RWPE2 (cell line): ENCODE measurements around the gene REXO1.

Source experiments
- ATAC-seq: fragments of 200-7000 bp; cut with Tn5 transposase; 3 replicates; pipeline ENCODE4 v1.9.1; 2021; ENCODE audit warnings: low read depth
- DNase-seq: peaks from one replicate; pipeline ENCODE4 v3.0.0-alpha.2; 2020; ENCODE audit warnings: low spot score
- H3K27ac ChIP-seq: fragments of 450-650 bp; 2 replicates; pipeline ENCODE4 v1.5.1; 2017; ENCODE audit warnings: mild to moderate bottlenecking; ENCODE audit not compliant: poor library complexity, severe bottlenecking
- H3K27me3 ChIP-seq: fragments of 250-450 bp; sonication (Bioruptor Pico); 2 replicates; pipeline ENCODE4 v1.5.1; 2021; ENCODE audit warnings: mild to moderate bottlenecking, moderate library complexity; ENCODE audit not compliant: insufficient read depth, poor library complexity, severe bottlenecking
- H3K36me3 ChIP-seq: fragments of 250-450 bp; sonication (Bioruptor Pico); 2 replicates; pipeline ENCODE4 v1.5.1; 2020; ENCODE audit warnings: low read depth, mild to moderate bottlenecking, moderate library complexity
- H3K4me1 ChIP-seq: fragments of 250-450 bp; sonication (Bioruptor Pico); 2 replicates; pipeline ENCODE4 v1.5.1; 2021; ENCODE audit warnings: mild to moderate bottlenecking, moderate library complexity; ENCODE audit not compliant: insufficient read depth, poor library complexity, severe bottlenecking
- H3K4me3 ChIP-seq: fragments of 250-450 bp; sonication (Bioruptor Pico); 2 replicates; pipeline ENCODE4 v1.5.1; 2021; ENCODE audit warnings: mild to moderate bottlenecking, moderate library complexity; ENCODE audit not compliant: severe bottlenecking
- H3K9me3 ChIP-seq: fragments of 250-450 bp; sonication (Bioruptor Pico); 2 replicates; pipeline ENCODE4 v1.5.1; 2021; ENCODE audit warnings: mild to moderate bottlenecking, moderate library complexity; ENCODE audit not compliant: severe bottlenecking
- CTCF ChIP-seq: fragments of 450-650 bp; IDR thresholded peaks from one replicate; pipeline ENCODE4 v1.5.1; 2017; ENCODE audit warnings: mild to moderate bottlenecking, moderate library complexity; ENCODE audit not compliant: poor library complexity, severe bottlenecking

Gene REXO1

DNA sequence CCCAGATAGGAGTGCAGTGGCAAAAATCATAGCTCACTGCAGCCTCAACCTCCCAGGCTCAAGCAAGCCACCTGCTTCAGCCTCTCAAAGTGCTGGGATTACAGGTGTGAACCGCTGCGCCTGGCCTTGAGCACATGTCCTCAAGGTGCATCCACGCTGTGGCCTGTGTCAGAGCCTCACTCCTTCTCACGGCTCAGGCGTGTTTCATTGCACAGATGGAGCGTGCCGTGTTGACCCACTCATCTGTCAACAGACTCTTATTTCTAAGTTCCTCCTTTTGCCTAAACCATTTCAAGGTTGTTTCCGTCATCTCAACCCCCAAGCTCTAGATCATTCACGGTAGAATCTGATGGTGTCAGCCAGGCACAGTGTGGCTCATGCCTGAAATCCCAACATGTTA is 64.4 kb downstream of the REXO1 start:
- ATAC-seq (no peak), DNase-seq (no peak)
- Histone ChIP-seq H3K36me3 (no peaks in the 10 kb centered on the region), H3K4me3 (no peak overlapping the region), H3K4me1 (no peaks in the 10 kb centered on the region), H3K9me3 (no peaks in the 10 kb centered on the region), H3K27ac (no peak overlapping the region), H3K27me3 (peaks cover 5% of the 10 kb centered on the region)
- no peak for TF ChIP-seq CTCF

DNA sequence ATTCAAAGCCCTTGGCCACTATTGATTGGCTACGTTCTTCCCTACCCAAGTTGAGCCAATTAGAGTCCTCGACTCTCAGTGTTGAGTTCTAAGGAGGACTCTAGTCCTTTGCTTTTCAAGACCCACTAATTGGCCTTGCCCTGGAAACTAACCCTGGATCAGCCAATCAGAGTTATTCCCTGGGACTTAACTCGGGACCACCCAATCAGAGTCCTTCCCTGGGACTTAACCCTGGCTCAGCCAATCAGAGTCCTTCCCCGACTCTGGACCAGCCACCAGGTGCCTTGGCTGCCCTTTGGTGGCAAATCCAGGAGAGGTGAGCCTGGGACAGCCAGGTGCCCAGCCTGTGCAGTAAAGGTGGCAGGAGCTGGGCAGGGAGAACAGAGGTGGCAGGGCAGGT is 64.9 kb downstream of the REXO1 start:
- H3K4me3 ChIP-seq, result no peak overlapping the region
- no peak overlapping the region for H3K27ac ChIP-seq
- no peaks in the 10 kb centered on the region for H3K9me3 ChIP-seq
- DNase-seq (no peak), ATAC-seq (no peak)
- no peaks in the 10 kb centered on the region for H3K4me1 ChIP-seq
- peaks cover 7% of the 10 kb centered on the region for H3K27me3 ChIP-seq
- no peak for TF ChIP-seq CTCF
- H3K36me3 ChIP-seq, result no peaks in the 10 kb centered on the region

GRCh38 chr19:1782521-1782920 is 65.8 kb downstream of the REXO1 start:
- no peak for TF ChIP-seq CTCF
- Histone ChIP-seq H3K4me1 (no peaks in the 10 kb centered on the region), H3K27me3 (peaks cover 10% of the 10 kb centered on the region), H3K9me3 (no peaks in the 10 kb centered on the region), H3K4me3 (no peak overlapping the region), H3K27ac (no peak overlapping the region), H3K36me3 (no peaks in the 10 kb centered on the region)
- ATAC-seq (no peak), DNase-seq (no peak)

DNA sequence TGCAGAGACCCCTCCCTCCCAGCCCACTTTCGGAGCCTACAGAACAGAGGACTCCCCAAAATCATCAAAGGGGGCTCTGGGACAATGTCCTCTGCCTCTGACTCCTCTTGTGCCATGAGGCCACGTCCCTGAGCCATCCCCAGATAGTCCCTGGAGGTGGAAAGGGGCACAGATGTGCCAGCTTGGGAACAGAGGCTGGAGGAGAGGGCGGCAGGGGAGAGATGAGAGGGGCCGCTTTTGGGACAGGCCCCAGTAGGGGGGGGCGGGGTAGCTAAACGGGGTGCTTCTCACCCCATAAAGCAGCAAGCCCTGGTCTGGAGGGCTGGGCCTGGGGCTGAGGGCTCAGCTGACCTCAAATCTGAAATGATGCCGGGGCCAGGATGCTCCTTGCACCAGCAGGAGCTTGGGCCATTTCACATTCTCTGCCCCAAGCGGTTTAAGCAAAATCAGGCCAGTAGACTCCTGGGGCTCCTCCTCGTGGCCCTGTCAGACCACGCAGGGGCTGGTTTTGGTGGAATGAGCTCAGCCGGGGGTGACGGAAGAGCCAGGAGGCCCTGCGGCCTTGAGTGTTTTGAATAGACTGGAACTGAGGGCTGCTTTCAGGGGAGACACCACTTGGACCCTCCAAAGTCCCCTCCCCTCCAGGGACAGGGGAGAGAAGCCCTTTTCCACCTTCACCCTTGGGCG is 67.9 kb downstream of the REXO1 start:
- TF ChIP-seq CTCF, result no peak
- no peaks in the 10 kb centered on the region for H3K36me3 ChIP-seq
- peak; percentile 31; the same call in 1 of the 3 replicates for ATAC-seq
- H3K9me3 ChIP-seq, result no peaks in the 10 kb centered on the region
- peaks cover 27% of the 10 kb centered on the region for H3K27me3 ChIP-seq
- no peak overlapping the region for H3K4me3 ChIP-seq
- H3K27ac ChIP-seq, result no peak overlapping the region
- no peak for DNase-seq
- H3K4me1 ChIP-seq, result no peaks in the 10 kb centered on the region

GRCh38 chr19:1779574-1779973 is 68.7 kb downstream of the REXO1 start:
- ATAC-seq, result no peak

More at GRCh38 chr19:1779574-1779973, 68.7 kb downstream of the REXO1 start:
- Histone ChIP-seq H3K27me3 (peaks cover 32% of the 10 kb centered on the region), H3K4me3 (no peak overlapping the region), H3K4me1 (no peaks in the 10 kb centered on the region), H3K27ac (no peak overlapping the region), H3K9me3 (no peaks in the 10 kb centered on the region), H3K36me3 (no peaks in the 10 kb centered on the region)
- no peak for TF ChIP-seq CTCF
- DNase-seq, result no peak
